ENCODE data around the gene SLC25A26.

SLC25A26 gene

DNA sequence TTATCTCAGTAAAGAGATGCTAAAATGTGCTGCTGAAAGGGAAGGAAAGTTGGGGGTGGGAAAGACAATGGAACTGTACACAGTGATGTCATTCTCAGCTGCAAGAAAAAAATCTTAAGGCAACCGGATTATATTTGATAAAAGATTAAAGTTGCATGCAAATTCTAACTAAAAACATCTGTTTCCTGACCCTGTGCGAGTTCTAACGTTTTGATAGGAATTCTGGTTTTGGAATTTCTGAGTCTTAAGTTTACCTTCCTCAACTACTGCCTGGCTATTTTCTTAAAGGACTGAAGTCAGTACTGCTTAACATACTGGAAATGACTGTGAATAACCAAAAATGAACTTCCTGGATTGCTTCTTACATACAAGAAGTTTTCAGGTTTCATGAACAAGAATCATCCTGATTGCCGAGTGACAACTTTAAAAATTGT, 115.5 kb downstream of the SLC25A26 start:
- no peak for DNase-seq

DNA sequence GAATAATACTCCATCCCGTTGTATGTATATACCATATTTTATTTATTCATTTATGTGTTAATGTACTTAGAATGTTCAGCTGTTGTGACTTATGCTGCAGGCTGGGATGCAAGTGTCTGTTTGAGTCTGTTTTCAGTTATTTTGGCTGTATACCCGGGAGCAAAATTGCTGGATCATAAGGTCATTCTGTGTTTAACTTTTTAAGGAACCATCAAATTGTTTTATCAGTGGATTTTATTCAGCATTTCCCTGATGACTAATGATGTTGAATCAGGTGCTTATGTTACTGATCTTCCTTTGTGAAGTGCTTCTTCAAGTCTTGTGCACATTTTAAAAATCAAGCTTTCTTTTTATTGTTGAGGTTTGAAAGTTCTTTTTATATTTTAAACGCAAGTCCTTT, 118.1 kb downstream of the SLC25A26 start:
- DNase-seq: no peak

DNA sequence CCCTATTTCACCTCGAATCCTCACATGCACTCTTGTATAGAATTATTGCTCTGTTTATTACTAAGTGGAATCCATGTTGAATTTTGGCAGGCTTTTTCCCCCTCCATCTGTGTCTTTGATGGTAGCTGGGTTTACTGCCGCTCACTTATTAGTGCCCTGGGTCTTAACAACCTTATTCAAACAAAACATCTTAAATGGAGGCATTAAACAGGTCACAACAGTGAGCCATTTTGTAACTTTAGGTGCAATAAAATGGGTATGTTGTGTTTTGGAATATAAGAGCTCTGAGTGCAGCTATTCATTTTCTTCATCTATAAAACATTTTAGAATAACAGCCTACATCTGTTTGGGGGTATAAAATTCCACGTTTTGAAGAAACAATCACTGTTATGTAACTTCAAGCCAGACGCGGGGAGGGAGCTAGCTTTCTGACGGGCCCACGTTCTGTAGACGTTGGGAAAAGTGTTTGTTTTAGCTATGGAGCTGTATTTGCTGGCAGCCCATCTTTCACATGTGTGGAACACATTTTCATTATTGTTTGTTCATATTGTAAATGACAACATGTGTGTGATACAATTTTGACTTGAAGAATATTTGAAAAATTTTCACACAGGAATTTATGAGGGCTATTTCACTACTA, 122.0 kb downstream of the SLC25A26 start:
- DNase-seq: no peak

DNA sequence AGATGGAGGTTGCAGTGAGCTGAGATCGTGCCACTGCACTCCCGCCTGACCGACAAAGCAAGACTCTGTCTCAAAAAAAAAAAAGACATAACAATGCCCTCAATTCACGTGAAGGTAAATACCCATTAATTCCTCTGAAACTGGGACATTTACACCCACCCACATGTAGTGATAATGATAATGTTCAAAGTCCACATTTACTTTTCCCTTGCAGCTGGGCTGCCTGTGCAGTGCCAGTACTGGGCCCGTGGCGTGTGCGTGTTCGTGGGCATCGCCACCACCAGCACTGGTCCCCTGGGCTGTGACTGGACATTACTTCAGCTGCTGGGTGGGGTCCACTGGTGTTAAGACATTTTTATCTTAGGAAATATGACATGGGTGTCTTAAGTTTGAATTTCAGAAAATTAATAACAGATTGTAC, 123.6 kb downstream of the SLC25A26 start:
- peak in 1 of 2 experiments; percentile 15 for DNase-seq

DNA sequence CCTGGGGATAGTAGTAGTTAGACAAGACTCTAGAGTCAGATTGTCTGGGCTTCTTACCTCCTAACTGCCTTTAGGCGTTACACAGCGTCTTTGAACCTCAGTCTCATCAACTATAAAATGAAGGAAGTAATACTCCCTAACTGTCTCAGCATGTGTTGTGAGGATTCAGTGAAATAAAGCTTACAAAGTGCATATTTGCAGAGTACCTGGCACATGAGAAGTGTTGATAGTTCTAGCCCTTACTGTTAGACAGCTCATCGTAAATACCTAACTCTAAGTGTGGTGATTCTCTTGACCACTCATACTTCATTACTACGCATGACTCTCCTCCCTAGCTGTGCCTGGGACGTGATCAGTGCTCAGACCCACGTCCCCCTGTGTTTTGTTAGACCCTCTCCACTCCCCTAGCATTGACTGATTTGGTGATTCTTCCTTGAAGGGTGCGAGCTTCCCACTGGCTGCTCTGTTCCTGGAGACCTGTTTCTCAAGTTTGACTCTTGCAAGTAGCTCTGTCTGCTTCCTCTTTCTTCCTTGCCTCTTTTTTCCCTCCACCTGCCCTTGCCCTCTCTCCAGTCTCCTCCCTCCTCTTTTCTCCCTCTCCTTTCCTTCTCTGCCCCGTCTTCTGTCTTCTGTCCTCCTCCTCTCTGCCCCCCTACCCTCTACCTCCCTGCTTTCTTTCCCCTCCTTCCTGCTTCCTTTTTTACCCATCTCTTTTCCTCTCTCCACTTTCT, 124.2 kb downstream of the SLC25A26 start:
- DNase-seq: no peak

DNA sequence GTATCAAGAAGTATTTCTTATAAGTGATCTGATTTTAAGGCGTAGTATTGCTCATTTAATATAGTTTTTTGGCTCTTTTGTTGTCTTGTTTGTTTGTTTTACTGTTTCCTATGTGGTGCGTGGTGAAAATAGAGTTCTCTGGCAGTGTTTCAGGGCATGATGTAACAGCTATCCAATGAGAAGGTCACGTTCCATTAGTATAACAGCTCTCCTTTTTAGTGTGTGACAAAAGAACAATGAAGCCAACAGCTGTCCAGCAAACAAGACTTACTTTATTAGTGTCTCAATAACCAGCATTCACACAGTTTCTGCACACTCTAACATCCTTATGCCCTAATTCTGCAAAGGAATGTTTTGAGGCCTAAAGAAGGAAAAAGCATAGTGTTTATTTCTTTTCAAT, 127.9 kb downstream of the SLC25A26 start:
- no peak for DNase-seq

DNA sequence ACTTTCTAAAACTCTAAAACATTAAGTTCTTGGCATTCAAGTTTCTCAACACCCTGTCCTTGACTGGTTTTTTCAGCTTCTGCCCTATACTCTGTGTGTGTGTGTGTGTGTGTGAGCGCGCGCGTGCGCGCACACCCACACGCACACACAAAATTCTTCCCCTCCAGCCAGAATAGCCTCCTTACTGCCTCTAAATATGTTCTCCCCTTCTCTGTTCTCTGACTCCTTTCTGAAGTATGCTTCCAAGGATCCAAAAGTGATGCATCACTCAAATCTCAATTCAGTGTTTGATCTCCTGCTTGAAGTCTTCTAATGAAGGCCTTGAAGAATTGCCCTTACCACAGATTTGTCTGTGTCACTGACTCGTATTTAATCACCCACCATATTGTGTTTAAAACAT, 129.8 kb downstream of the SLC25A26 start:
- no peak for DNase-seq

DNA sequence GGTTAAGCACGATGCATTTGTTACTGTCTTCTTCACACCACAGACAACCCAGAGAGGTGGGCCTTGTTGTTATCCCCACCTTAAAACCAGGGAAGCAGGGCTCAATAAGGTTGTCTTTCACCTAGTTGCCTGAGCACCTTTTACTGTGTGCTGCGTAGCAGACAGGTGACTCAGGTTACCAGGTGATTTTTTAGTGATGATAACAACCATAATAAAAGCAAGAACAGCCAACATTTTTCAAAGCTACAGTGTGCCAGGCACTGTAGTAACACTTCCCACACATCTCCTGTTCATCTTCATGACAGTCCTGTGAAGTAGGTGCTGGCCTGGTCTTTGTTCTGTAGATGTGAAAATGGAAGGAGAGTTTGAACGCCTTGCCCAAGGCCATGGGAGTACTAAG, 132.2 kb downstream of the SLC25A26 start:
- DNase-seq: no peak

DNA sequence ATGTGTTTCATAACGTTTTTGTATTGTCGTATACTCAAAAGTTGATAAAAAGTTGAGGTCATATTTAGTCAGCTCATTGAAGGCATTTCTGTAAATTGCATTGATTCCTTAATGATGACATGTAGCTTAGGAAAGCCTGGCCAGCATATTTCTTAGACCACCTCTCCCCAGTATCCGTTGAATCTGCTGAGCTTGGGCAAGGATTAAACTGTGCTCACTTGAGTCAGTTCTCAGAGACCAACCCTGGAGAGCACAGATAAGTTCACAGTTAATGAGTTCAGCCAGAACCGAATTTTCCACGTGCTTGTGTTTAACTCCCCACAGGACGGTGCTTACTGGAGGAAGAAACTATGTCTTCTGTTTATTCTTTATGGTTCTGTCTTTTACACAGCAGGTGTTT, 132.7 kb downstream of the SLC25A26 start:
- DNase-seq: no peak

DNA sequence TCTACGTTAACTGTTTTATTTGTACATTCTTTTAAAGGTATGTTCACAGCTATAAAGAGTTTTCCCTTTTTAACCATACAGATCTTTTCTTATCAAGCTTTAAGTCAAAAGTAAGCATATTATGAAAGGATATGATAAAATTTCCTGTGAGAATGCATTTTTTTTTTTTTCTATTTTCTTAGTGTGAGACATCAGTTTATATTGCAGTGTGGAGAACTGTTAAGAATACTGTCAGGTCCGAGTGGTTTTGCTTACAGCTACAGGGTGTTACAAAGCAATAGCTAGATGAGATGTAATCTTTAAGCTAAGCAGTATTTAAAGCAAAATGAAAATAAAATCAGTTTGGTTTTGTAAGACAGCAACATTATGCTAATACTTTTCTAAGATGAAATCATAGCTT, 133.2 kb downstream of the SLC25A26 start:
- DNase-seq: no peak

DNA sequence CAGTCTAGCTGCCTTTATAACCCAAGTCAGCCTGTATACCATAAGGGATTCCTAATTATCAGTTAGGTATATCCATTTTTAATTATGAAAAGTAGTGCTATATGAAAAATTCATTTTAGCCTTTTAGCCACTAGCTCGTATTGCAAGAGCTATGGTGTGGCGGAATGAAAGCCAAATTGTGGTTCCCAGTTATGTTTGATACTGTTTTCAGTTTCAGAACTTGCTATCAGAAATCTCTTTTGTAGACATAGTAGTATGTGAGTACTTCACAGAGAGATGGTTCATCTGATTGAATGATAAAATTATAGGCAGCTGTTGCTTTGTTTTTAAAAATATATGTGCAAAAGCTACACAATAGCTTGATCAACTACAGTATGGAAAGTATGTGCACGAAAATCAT, 134.6 kb downstream of the SLC25A26 start:
- no peak for DNase-seq

DNA sequence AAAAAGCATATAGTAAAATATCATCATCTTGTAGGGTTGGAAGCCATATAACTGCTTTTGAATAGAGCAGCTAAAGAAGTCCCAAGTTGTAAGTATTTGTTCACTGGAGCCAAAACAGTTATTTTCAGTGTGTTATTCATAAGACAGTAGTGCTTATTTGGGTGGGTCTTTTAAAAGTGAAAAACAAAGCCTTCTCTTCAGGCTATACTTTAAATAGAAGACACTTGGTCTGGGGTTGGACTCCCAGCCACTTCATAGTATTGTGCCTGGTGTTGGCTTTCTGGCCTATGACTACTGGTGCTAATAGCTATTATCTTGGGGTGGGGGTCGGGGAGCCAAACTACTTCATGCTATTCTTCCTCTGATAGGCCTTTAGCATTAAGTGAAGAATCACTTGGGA, 135.2 kb downstream of the SLC25A26 start:
- DNase-seq: no peak

DNA sequence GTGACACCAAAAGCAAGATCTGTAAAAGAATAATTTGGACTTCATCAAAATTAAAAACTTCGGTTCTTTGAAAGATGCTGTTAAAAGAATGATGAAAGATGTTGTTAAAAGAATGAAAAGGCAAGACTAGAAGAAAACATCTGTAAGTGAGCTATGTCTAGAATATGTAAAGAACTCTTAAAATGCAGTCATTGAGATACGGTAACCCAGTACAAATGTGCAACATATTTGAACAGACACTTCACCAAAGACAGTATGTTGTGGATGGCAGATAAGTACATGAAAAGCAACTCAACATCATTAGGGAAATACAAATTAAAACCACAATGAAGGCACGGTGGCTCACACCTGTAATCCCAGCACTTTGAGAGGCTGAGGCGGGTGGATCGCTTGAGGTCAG, 140.6 kb downstream of the SLC25A26 start:
- no peak for DNase-seq

DNA sequence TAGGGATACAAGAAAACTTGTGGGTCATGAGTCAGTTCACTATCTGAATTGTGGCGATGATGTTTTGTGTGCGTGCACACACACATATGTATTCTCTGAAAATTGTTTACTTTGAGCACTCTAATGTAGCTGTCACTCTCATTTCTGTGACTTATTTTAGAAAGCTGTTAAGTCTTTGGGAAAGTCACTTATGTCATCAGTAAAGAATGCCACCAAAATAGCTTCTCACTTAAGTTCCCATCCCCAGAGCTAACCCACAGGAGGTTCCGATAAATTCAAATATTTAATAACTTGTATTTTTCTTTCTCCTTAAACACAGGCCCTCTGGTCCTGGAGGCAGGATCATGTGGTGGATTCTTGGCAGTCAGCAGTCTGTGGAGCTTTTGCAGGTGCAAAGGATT, 141.7 kb downstream of the SLC25A26 start:
- no peak for DNase-seq

DNA sequence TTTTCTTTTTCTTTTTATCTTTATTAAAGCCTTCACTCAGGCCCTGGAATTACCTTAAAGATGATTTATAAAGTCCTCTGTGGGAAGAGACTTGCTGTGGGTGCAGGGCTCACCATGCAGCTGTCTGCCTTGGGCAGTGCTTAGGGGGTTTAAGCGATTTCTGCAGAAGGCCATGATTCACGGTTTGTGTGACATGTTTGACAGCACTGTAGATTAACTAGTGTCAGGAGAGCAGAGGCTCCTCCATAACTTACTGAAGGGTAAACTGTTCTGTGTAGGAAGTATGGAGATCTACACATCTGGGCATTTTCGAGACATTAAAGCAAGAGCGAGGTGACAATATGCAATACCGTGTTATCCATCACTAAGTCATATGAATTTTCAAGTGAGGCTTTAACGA, 142.3 kb downstream of the SLC25A26 start:
- no peak for DNase-seq

DNA sequence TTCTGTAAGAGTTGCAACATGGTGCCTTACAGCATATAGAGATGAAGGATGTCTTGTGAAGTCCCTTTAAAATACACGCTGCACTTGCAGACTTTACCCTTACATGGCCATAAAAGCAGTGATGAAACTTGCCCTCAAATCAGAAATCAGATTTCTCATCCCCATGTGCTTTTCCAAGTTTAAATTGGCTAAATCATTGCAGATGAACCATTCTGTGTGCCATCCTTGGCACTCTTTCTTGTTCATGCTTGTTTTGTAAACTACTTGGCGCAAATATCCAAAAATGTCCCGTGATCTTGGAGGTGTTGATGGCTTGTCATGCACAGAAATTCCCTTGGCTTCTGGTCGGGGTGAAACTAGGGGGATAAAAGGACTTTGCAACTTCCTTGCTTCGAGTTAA, 144.3 kb downstream of the SLC25A26 start:
- no peak for DNase-seq

DNA sequence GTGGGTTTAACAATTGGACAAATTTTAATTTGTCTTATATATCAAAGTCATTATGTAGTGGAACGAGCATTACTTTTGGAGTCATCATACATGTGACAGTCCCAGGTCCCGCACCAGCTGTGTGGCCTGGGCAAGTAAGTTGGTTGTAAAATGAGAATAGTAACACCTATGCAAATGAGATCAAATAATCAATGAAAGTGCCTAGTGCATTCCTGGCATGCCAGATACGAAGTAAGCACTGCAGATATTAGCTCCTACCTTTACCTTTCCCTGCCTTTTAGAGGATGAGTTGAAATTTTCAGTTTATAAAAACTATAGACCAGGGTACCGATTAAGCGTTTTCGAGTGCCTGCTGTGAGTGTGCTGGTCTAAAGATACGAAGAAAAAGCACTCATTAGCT, 145.9 kb downstream of the SLC25A26 start:
- DNase-seq: no peak

DNA sequence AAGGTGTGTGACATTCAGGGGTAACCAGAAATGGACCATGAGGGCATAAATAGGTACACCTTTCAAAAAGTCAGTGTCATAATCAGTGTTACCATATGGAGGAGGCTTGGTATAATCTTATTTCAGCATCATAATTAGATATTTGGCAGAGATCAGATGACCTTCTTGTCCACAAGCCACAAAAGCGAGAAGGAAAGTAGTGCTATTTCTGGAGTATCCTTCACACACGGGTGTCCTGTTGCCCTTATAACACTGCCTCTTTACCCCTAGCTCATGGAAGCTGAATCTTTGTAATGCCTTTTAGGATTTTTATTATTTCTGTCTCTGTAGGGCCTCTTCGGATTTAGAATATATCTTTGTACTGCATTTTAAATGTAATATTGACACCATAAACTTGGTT, 147.2 kb downstream of the SLC25A26 start:
- no peak for DNase-seq

DNA sequence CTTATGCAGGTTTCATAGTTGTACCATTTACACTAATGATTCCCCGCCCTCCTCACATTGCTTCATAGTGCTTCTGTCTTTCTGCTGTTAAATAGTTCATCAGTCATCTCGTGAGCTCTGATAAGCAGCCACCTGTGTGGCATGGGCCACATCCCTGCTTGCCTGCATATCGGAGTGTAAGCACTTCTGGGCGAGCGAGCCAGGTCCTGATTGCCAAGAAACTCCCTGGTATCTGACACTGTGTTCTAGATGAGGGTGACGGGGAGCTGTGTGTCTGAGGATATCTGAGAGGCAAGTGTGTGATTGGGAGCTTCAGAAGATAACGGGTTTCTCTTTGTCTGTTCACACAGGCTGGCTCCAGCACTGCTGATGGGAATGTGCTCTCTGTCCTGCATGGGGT, 149.4 kb downstream of the SLC25A26 start:
- DNase-seq: no peak

DNA sequence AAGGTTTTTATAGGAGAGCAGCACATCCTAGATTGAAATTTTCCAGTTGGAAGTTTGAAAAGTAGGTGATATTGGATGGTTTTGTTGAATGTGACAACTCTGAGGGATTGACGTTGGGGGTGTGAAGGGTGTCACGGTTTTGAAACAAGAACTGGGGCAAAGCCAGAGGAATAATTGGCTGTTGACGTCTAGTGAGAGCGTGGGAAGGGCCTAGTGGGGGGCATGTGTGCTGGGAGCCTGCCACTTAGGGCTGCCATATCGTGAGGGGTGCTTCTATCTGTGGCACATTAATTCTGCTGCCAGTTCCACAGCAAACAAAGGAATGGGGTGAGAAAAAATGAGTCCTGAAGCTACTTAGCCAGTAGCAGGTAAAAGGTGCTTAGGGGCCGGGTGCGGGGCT, 150.6 kb downstream of the SLC25A26 start:
- no peak for DNase-seq

DNA sequence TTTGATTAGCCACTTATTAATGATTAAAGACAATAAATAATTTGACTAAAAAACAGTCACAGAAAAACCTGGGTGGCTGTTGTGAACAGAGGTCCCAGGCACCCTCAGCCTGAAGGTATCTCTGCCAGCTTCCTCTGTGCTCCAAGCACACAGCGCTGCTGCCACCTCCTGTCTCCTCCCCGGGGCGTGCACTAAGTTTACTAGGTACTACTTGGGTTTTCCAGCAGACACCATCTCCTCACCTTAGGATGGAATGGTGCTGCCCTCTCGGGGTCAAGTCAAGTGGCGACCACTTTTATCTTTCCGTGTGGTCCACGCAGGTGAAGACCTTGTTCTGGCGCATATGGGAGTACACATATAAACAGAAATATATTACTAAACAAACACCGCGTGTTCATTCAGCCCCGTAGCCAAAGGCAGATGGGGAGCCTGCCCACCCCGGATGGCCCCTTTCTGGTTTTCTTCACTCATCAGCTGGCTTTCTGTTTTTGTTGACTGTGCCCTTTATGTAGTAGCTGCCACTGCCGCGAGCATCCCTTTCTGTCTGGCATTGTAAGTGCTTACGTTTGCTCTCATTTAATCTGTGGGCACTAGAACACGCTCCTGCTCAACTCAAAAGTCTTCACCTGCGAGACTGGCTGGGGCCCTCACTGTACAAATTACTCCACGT, 152.0 kb downstream of the SLC25A26 start:
- DNase-seq: peak; percentile 57 to 75

DNA sequence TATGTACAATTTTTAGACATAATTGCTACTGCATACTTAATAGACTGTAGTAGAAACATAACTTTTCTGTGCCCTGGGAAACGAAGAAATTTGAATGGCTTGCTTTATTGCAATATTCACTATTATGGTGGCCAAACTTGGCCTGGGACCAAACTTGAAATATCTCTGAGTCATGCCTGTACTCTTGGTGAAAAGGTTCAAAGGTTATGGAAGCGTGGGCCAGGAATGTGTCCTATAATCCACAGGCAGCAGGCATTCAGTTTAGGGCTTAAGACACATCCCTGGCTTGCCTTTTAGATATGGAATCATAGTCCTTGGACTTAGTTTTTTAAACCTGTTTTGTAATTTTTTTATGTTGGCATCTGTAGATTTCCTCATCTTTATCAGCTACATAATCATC, 155.8 kb downstream of the SLC25A26 start:
- DNase-seq: no peak

DNA sequence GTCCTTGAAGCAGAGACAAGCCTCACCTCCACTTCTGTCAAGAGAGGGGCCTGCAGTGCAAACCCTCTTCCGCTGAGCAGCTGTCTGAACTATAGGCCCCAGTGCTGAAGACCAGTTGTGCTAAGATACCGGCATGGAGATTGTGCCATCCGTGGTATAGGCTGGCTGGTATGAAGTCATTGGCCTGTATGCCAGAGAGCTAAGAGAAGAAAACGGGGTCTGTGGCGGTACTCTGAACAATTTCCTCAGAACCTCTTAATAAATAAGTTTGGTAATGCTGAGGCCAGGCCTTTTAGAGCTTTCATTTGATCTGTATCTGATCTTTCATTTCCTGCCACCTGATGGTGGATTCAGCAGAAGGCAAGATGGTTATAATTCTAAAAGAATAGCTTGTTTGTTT, 157.0 kb downstream of the SLC25A26 start:
- no peak for DNase-seq

DNA sequence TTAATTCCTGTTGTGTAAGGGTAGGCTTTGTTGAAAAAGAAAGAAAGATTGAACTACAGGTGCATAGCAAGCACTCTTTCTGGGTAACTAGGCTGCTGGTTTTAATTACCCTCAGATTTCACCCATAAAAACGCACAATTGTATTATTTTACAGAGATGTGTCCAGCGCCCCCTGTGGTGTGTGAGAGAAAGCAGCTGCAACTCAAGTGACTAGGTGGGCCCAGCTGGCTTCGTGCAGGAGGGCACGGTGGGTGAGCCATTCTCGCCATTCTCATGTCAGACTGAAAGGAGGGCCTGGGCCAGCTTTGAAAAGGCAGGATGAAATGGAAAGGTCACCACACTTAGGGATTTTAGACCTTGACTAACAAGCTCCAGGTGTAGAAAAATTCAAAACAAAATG, 157.5 kb downstream of the SLC25A26 start:
- DNase-seq: peak; percentile 18 to 26

Data from NCI-H2081 (cell line).